ENCODE results near the gene ASRGL1. TPM values are rescaled to one million over a fixed set of nuclear protein-coding genes. Genes with fewer than 3 reads are reported as not detected.
"Not testable (repeated sequence)": the region's sequence is repeated elsewhere in the genome, so short reads cannot be mapped to it uniquely, and the experiment has no call there.

ASRGL1 gene
- polyA plus RNA-seq (ENCODE audit: insufficient read length in 12 of 12) = 10 to 100 TPM in 1 of 12 donors, 1 to 10 TPM in 10, not detected in 1; 2.1 to 19.4 (median 3.7) TPM
- long read RNA-seq, donor 1, transcript ASRGL1-201 (7 exons, 2,182 nt) = major isoform, 5 of 16 reads
- long read RNA-seq, donor 1, partial matches to known transcripts = 6 of 16 reads
- long read RNA-seq, donor 1, other reads (novel, unspliced or antisense) = 0 of 16 reads
- long read RNA-seq, donor 2, partial matches to known transcripts = 0 of 2 reads
- long read RNA-seq, donor 2, other reads (novel, unspliced or antisense) = 0 of 2 reads
- long read RNA-seq, donor 3, partial matches to known transcripts = 0 of 2 reads
- long read RNA-seq, donor 3, other reads (novel, unspliced or antisense) = 0 of 2 reads
- long read RNA-seq, donor 4 = 0 reads
- long read RNA-seq, donor 5 = 0 reads
- long read RNA-seq, donor 6 = 0 reads
- long read RNA-seq, donor 7, partial matches to known transcripts = 0 of 3 reads
- long read RNA-seq, donor 7, other reads (novel, unspliced or antisense) = 0 of 3 reads
- long read RNA-seq, donor 8 = 0 reads
- long read RNA-seq, donor 9 = 0 reads
- long read RNA-seq, donor 10 = 0 reads
- long read RNA-seq, donor 11, partial matches to known transcripts = 0 of 1 reads
- long read RNA-seq, donor 11, other reads (novel, unspliced or antisense) = 0 of 1 reads

- DNase-seq = peak; percentile 69
Measured at GRCh38 chr11:62337303-62338181, at the start of gene ASRGL1. TSS of gene ASRGL1 (plus strand) at chr11:62337448. CDS start at chr11:62337978, 530 bp downstream.

GRCh38 chr11:62295504-62295903 is 41.7 kb upstream of the ASRGL1 start:
- DNase-seq = peak; percentile 7

DNA sequence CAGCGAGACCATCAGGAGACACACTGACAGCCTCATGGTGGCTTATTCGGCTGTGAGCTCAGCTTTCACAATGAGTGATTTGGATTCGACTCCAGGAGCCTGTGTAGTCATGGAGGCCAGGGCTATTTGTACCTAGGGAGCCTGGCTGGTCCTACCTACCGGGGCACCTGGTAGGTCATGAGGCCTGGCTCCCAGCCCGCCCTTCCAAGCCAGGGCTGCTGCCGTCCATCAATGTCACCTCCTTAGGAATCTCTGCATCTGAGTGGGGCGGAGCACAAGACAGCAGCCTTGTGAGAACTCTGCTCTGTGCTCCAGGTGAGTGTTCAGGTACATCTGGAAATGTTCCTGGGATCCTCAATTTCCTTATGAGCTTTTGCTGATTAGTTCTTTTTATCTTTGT is 38.3 kb upstream of the ASRGL1 start, which contains the start of gene SCGB1D4:
SCGB1D4 (minus strand) TSS at position 101 of the 400 bp plus-strand sequence; CDS start at position 36, 65 bp downstream.
- no peak for DNase-seq

- no peak for DNase-seq
Measured at GRCh38 chr11:62306227-62306626, 31.0 kb upstream of the ASRGL1 start.

- no peak for DNase-seq
Measured at GRCh38 chr11:62307950-62308349, 29.3 kb upstream of the ASRGL1 start.

DNA sequence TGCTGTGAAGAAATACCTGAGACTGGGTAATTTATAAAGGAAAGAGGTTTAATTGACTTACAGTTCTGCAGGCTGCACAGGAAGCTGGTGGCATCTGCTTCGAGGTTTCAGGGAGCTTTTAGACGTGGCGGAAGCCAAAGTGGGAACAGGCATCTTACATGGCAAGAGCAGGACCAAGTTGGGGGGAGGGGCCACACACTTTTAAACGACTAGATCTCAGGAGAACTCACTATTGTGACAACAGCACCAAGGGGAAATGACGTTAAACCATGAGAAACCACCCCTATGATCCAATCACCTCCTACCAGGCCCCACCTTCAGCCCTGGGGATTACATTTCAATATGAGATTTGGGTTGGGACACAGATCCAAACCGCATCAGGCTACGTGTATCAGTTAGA is 27.3 kb upstream of the ASRGL1 start:
- DNase-seq = no peak

GRCh38 chr11:62315431-62315830 is 21.8 kb upstream of the ASRGL1 start:
- DNase-seq = no peak

GRCh38 chr11:62322524-62322923 is 14.7 kb upstream of the ASRGL1 start:
- no peak for DNase-seq

GRCh38 chr11:62324731-62325556 is 12.3 kb upstream of the ASRGL1 start:
- peak; percentile 4 for DNase-seq

DNA sequence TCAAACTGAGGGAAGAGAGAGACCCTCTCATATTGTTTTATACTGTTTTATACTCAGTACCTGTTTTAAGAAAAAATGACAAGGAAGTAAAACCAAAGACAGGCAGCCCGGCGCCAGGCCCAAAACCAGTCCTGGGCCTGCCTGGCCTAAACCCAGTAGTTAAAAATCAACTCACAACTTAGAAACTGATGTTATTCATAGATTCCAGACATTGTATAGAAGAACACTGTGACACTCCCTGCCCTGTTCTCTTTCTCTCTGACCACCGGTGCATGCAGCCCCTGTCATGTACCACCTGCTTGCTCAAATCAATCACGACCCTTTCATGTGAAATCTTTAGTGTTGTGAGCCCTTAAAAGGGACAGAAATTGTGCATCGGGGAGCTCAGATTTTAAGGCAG is 11.5 kb upstream of the ASRGL1 start:
- DNase-seq = not testable (repeated sequence)

DNA sequence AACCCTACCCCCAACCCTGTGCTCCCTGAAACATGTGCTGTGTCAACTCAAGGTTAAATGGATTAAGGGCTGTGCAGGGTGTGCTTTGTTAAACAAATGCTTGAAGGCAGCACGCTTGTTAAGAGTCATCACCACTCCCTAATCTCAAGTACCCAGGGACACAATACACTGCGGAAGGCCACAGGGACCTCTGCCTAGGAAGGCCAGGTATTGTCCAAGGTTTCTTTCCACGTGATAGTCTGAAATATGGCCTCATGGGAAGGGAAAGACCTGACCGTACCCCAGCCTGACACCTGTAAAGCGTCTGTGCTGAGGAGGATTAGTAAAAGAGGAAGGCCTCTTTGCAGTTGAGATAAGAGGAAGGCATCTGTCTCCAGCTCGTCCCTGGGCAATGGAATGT is 10.5 kb upstream of the ASRGL1 start:
- DNase-seq = not testable (repeated sequence)

DNA sequence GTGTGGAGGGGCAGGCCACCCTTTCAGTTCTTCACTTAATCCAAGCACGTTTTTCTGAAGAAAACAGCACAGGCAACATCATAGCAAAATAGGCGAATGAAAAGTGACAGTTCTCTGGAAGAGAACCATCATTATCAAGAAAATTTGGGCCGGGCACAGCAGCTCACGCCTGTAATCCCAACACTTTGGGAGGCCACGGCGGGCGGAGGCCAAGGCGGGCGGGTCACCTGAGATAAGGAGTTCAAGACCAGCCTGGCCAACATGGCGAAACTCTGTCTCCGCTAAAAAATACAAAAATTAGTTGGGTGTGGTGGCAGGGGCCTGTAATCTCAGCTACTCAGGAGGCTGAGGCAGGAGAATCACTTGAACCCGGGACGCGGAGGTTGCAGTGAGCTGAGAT is 9.7 kb upstream of the ASRGL1 start:
- not testable (repeated sequence) for DNase-seq

GRCh38 chr11:62331264-62331663 is 6.0 kb upstream of the ASRGL1 start:
- DNase-seq = not testable (repeated sequence)

DNA sequence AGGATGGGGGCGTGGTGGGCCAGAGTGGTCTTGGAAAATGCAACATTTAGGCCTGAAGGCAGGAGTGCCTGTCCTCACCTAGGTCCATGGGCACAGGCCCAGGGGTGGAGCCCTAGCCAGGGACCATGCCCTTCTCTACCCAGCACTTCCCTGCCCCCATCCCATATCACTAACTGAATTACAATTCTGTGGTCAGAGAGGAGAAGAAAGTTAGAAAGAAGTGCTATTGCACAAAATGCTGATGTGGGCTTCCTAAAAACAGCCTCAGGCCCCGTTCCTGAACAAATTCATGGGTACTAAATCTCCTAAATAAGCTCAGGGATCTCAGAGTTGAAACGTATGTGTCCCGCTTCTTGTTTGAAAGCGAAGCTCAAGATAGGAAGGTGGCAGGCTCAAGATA is 3.5 kb upstream of the ASRGL1 start:
- DNase-seq = no peak

DNA sequence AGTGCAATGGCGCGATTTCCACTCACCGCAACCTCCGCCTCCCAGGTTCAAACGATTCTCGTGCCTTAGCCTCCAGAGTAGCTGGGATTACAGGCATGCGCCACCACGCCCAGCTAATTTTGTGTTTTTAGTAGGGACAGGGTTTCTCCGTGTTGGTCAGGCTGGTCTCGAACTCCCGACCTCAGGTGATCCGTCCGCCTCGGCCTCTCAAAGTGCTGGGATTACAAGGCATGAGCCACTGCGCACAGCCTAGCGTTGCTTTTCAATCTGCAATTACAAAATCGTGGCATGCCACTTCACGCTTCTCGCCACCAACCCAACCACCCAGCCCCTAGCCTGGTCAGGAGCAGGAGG is 322 bp upstream of the ASRGL1 start:
- DNase-seq = not testable (repeated sequence)

DNA sequence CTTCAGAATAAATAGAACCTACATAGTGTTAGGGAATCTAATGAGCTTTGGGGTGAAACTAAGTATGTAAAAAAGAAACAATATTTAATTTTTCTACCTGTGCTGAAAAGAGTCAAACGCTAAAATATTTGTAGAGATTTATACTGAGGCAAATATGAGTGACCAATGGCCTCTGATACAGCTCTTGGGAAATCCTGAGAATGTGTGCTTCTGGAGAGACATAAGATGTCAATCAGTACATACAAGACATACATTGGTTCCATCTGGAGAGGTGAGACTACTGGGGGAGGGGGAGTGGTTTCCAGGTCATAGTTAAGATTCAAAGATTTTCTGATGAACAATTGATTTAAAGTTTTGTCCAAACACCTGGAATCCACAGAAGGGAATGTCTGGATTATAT is 970 bp downstream of the ASRGL1 start:
- no peak for DNase-seq

GRCh38 chr11:62340269-62340901 is 3.1 kb downstream of the ASRGL1 start:
- peak; percentile 30 for DNase-seq

GRCh38 chr11:62341588-62341987 is 4.3 kb downstream of the ASRGL1 start:
- DNase-seq = no peak

DNA sequence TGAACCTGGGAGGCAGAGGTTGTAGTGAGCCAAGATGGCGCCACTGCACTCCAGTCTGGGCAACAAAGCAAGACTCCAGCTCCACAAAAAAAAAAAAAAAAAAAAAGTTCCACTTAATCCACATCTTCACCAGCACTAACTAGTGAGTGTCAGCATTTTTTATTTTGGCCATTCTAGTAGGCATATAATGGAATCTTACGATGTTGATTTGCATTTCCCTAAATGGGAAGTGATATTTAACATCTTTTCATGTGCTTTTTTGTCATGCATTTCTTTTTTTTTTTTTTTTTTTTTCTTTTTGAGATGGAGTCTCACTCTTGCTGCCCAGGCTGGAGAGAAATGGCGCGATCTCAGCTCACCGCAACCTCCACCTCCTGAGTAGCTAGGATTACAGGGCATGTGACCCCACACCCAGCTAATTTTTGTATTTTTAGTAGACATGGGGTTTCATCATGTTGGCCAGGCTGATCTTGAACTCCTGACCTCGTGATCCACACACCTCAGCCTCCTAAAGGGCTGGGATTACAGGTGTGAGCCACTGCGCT is 6.5 kb downstream of the ASRGL1 start:
- not testable (repeated sequence) for DNase-seq

GRCh38 chr11:62344210-62344609 is 7.0 kb downstream of the ASRGL1 start:
- DNase-seq = no peak
